GM08714 (cell line): ENCODE results near the gene ALDH1A2.
"Not testable (repeated sequence)": the region's sequence is repeated elsewhere in the genome, so short reads cannot be mapped to it uniquely, and the experiment has no call there.

ENCODE experiments used
- H3K4me3 ChIP-seq: fragments of 200-500 bp; sonication (Bioruptor generic); 2 replicates; pipeline ENCODE4 v1.5.1; 2014; ENCODE audit warnings: mild to moderate bottlenecking, low read length, inconsistent platforms
- ZNF274 ChIP-seq: IDR thresholded peaks from 2 replicates; pipeline ENCODE4 v1.6.1; 2012; ENCODE audit warnings: mild to moderate bottlenecking, low read depth, low read length

Gene ALDH1A2

DNA sequence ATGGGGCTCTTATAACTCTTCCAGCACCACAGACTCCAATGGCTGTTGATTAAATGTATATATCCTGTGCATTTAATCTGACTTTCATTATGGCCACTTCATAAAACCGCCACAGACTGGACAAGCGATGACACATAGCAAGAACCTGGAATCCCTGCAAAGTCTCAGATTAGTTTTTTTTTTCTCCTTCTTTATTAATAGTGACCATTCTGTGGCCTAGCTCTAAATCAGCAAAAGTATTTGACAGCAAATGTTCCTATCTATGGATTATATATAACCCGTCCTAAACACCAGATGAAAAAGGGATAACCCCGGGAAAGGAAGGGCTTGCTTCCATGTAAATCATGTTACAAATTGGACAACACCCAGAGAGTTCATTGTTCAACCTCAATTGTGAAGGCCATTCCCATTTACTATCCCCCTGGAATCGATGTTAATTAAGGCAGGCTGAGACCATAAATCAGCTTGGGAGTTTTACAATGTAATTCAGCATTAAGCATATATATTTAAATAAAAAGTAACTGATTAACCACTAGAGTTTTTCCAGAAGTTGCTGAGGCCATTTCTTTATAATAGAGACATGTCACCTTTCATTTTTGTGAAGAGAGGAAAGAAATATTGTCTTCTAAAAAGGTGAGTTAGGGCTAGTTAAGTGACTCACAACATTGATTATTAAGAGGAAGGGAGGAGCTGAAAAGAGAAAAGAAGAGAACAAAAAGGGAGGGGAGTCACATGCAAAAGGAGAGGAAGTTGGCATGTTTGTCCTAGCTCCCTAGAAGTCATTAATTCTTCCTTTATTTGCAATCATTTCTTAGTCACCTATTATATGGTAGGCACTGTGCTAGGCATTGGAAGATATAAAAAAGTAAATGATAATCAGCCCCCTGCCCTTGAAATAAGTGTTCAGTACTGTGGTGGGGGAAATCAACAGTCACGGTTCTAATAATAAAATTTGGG lies 26.2 kb downstream of the ALDH1A2 start:
- TF ChIP-seq ZNF274 = no peak
- H3K4me3 ChIP-seq = no peak overlapping the region; the same call in 1 of the 2 replicates

DNA sequence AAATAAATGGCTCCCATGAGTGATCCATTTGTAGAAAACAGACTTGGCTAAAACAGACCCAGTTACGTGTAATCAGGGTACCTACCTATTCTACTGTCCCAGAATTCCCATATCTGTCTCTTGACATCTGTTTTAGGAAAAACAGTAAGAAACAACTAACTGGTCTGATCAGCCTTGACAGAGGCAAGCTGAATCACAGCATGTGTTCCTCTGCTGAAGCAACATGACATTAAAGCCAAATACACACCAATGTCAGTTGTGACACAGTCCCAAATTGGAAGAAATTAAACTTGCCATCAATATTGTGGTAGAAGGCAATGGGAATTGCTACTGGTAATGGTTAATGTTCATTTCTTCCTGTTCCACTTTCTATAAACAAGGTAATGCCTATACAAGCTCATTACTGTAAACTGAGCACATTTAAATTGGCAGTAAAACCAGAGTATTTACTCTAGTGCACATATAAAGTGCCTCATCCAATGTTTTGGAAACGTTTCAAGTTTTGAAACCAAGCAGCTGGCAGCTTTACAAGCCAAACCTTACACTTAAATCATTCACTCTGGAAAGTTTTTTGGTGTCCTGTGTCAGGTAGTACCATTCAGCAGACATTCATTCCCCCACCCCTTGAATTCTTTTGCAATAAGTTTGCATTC lies 27.0 kb downstream of the ALDH1A2 start:
- TF ChIP-seq ZNF274 = no peak
- no peak overlapping the region; the same call in 1 of the 2 replicates for H3K4me3 ChIP-seq

DNA sequence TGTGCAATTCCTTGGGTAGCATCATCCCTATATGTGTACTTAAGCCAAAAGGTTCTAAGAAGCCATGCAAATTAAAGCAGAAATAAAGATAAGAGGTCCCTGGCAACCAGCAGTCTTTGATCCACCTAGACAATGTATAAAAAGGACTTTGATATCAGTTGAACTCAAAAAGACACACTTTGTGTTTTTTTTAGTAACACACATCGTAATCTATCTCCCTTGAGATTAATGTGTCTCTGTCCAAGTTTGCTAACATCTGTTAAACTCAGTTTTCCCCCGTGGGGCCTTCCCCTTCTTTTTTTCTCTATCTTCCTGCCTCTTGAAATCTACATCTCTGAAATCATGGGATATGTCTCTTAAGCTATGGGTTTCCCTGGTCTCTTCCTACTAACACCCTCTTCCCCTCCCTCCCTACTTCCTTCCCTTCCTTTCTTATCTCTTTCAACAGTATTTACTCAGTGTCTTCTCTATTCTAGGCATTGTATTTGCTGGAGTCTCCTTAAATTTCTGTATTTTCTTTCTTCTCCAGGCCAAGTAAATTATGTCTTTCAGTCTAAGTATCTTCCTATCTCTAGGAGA lies 27.7 kb downstream of the ALDH1A2 start:
- TF ChIP-seq ZNF274 = no peak
- H3K4me3 ChIP-seq = no peak overlapping the region

DNA sequence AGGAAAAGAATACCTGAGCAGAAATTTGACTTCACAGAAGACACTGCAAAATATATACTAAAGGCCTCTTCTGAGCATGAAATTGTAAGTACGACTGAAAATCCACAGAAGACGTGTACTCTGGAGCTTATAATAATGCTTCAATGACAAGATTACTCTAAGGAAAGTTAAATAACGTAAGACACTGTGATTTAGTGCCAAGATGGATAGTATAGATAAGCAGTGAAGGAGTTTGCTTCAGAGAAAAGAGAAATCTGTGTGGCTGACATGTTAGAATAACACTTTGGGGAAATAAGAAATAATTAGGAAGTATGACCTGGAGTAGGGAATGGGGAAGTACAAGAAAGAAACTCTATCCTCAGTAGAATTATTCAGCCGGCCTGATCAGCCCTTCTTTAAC lies 28.9 kb downstream of the ALDH1A2 start:
- no peak for TF ChIP-seq ZNF274

DNA sequence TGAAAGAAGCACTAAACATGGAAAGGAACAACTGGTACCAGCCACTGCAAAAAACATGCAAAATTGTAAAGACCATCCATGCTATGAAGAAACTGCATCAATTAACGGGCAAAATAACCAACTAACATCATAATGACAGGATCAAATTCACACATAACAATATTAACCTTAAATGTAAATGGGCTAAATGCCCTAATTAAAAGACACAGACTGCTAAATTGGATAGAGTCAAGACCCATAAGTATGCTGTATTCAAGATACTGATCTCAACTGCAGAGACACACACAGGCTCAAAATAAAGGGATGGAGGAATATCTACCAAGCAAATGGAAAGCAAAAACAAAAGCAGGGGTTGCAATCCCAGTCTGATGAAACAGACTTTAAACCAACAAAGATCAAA lies 37.1 kb downstream of the ALDH1A2 start:
- H3K4me3 ChIP-seq = not testable (repeated sequence)

More for the DNA sequence above, 28.9 kb downstream of the ALDH1A2 start:
- no peak overlapping the region for H3K4me3 ChIP-seq

DNA sequence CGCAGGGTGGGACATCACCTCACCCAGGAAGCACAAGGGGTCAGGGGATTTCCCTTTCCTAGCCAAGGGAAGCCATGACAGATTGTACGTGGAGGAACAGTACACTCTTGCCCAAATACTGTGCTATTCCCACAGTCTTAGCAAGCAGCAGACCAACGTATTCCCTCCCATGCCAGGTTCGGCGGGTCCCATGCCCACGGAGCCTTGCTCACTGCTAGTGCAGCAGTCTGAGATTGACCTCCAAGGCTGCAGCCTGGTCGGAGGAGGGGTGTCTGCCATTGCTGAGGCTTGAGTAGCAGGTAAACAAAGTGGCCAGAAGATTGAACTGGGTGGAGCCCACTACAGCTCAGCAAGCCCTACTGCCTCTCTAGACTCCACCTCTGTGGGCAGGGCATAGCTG lies 39.0 kb downstream of the ALDH1A2 start:
- no peak for TF ChIP-seq ZNF274
- no peak overlapping the region for H3K4me3 ChIP-seq

DNA sequence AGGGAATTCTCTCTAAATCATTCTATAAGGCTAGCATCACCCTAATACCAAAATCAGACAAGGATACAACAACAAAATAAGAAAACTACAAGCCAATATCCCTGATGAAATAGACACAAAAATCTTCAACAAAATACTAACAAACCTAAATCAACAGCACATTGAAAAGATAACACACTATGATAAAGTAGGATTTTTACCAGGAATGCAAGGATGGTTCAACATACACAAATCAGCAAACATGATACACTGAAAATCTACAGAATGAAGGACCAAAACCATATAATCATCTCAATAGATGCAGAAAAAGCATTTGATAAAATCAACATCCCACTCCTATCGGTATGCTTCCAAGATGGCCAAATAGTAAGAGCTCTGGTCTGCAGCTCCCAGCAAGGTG lies 39.5 kb downstream of the ALDH1A2 start:
- TF ChIP-seq ZNF274 = no peak
- H3K4me3 ChIP-seq = no peak overlapping the region

DNA sequence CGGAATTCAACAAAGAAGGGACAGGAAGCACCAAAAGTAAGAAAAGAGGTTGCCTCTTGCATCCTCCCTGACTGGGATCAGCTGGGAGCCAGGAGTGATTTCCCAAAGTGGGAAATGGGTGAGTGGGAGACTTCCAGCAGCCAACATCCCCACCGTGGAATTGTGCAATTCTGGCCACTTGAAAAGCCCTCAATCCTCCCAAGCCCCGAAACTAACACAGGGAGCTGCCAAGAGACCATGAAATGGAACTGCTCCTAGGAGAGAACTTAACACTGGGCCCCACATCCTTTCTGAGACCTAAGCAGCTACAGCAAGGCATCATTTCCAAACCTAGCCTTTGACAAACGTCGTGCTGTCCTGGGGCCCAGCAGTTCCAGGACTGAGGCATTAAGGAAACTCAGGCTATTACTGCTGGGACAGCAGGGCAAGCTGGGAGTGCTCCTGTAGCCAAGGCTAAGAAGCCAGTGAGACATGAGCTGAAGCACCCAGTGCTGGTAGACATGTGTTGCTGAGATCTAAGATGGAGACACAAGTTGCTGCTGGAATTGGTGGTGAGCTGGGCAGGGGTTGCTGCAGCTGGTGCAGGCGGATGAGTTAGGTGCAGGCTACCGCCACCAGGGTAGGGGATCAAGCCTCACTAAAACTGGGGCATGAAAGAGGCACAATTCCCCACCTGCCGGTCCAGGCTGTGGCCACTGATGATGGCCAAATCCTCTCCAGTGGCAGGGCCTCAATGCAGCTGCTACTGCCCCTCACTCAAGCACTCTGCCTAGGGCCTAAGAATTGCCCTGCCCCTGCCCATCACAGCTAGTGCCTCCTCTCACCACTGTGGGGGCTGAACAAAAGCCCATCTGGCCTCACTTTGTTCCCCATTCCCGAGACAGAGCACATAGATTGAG lies 43.9 kb downstream of the ALDH1A2 start:
- H3K4me3 ChIP-seq = no peak overlapping the region
- TF ChIP-seq ZNF274 = no peak

DNA sequence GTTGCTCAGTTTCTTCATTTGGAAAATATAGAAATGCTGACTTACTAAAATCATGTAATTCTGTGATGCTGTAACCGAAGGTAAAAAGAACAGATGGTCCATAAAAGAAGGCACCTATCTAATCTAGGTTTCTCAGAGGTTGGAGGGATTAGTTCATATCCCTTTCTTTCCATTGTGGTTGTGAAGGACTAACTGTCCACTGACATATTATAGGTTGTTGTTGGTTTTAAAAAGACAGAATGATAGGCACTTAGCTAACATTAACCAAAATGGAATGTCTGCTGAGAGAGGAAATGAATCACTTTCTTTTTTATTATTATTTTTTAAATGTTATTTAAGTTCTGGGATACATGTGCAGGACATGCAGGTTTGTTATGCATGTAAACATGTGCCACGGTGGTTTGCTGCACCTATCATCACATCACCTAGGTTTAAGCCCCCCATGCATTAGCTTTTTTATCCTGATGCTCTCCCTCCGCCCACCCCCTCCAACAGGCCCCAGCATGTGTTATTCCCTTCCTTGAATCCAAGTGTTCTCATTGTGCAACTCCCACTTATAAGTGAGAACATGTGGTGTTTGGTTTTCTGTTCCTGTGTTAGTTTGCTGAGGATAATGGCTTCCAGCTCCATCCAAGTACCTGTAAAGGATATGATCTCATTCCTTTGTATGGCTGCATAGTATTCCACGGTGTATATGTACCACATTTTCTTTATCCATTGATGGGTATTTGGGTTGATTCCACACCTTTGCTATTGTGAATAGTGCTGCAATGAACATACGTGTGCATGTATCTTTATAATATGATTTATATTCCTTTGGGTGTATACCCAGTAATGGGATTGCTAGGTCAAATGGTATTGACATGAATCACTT lies 45.8 kb downstream of the ALDH1A2 start:
- no peak overlapping the region for H3K4me3 ChIP-seq
- TF ChIP-seq ZNF274 = no peak

DNA sequence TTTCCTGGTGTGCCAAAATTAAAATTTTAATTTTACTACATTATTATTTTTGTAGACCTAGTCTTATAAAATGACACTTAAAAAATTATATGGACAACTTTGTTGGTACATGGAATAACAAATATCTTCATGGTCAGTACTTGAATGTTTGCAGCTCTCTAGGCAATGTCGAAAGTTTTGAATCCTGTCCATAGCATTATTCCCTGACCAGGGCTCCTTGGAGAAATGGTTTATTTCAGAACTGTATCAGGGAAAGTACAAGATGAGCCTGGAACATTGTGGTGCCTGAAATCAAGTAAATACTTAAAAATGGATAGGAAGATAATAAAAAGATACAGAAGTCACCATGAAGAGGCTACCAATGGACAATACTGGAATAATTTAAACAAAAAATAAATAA lies 47.6 kb downstream of the ALDH1A2 start:
- no peak overlapping the region for H3K4me3 ChIP-seq
- no peak for TF ChIP-seq ZNF274

DNA sequence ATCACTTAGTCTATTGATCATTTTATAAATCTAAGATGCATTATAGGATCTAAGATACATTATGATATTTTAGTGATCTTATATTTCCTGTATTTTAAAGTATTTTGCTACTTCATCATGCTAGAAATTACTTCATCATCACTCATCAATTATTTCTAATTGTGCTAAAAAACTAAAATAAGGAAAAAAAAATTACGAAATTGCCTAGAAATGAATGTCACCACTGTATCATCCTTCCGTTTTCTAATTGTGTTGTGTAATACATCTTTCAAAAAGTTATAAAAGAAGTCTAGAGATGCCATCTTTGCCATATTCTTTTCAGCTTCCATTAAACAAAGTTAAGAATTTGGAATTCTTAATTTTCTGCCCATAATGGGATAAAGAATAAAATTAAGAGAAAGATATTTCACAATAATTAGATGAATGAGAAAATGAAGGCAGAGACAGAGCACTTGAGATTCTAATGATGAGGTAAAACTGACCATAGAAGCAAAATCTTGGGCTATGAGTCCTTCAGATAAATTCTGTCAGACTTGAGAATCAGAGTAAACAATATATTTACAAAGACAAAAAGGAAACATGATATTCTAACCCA lies 48.8 kb downstream of the ALDH1A2 start:
- no peak for TF ChIP-seq ZNF274
- H3K4me3 ChIP-seq = no peak overlapping the region

DNA sequence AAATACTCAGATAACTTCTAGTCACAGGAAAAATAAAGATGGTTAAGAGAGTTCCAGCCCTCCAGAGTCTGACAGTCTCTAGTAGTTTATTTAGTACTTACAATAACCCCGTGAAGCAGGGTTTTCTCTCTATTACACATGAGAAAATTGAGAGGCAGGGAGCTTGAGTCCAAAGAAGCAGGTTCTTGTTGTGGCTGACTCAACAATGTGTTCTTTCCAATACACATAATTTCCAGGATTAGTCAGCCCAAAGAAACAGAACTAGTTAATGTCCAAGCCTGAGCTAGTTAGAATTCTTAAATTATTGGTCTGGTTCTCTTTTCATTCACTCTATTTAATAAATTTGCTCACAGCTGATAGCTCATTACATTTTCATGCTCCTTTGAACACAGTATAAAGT lies 49.9 kb downstream of the ALDH1A2 start:
- TF ChIP-seq ZNF274 = no peak
- no peak overlapping the region for H3K4me3 ChIP-seq

DNA sequence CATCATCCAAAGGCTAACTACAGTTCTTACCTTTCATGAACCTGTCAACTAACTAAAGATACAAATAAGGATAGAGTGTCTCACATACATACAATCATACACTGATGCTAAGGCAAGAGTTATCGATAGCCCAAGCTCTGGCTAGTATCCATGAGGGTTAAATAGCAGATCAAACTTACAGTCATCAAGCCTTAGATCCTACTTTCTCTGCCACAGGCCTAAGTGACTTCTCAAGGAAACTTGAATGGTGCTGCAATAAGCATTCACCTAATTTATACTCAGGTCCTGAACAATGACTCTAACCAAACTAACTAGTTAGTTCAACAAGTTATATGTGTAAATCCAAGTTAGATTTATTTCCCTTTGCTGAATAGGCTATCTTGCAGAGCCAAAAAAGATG lies 51.0 kb downstream of the ALDH1A2 start:
- H3K4me3 ChIP-seq = no peak overlapping the region
- TF ChIP-seq ZNF274 = no peak
